Measurements from ENCODE around the gene GIPC2.

GIPC2 gene

DNA sequence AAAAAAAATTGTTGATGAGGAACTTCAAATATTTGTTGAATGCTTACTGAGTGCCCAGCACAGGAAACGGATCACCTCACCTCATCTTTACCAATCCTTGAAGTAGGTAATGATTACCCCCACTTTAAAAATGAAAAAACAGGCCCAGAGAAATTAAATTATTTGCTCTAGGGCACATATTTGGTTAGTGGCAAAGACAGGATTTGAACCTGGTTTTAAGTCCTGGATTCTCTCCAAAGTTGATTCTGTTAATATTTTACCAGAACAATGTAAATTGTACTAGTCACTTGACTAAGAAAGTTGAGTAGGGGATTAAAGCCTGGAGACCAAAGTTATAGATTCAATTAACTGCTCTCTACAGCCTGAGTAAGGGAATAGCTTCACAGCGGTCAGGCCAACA is 97.9 kb downstream of the GIPC2 start:
- DNase-seq (ENCODE audit: low read depth, low spot score): no peak

DNA sequence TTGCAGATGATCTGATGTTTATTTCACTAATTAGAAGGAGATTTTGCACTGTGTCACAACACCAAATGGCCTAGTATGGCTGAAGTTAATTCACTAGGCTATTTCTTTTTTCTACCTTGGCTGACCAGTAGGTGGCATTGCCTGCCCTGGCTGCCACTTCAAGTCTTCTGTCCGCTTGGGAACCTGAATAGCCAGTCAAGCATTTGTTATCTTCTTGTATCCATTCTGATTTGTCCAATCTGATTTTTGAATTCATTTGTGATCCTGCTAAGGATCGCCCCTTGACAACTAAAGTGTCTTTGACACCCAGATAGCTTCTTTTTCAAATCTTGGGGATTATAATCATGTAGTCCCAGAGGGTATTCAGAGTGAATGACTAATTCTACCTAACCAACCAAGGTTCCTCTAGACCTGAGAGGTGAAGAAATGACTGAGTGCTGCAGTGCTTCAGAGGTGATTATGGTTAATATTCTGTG is 99.4 kb downstream of the GIPC2 start:
- peak; percentile 44 for DNase-seq (ENCODE audit: low read depth, low spot score)

DNA sequence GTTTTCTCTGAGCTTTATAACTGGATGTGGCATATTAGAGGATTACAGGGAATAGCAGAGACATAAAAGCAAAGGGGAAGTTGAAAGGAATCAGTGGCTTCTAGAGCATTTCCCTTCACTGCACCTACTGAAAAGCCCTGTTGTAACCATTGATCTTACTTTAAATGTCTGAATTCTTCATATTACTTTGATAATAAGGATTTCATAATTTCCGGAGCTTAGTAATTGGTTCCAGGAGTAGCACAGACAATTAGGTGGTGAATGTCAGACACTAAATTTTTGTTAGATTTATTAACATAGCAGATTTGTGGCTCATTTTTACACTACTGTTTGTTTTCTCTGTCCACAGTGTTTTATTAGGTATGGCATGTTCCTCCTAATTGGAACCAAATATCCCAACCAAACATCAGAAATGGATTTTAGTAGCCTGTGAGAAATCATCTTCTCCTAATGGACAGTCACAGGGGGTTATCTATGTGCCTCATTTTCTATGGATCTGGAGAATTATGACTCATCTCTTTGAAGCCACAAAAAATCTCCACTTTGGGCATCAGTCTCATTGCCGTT is 100.5 kb downstream of the GIPC2 start:
- no peak for DNase-seq (ENCODE audit: low read depth, low spot score)

DNA sequence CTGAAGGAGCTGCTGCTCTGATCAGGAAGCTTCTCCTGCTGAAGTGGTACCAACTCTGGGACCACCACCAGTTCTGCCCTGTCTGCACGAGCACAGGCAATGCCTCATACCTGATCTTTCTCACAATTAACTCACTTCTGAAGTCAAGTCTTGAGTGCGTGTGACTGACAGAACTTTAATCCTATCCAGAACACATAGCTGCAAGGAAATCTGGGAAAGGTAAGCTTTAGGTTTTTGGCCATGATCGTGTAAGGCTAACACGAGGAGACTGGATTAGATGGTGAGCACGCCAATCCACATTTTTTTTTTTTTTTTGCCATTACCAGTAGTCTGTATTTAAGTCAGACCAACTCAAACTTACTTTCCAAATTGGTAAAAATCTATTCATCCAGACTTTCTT is 101.3 kb downstream of the GIPC2 start:
- DNase-seq (ENCODE audit: low read depth, low spot score): no peak

GRCh38 chr1:78153092-78153736 is 107.4 kb downstream of the GIPC2 start:
- no peak for DNase-seq (ENCODE audit: low read depth, low spot score)

GRCh38 chr1:78155121-78155520 is 109.4 kb downstream of the GIPC2 start:
- no peak for DNase-seq (ENCODE audit: low read depth, low spot score)

- no peak for DNase-seq (ENCODE audit: low read depth, low spot score)
Observed at GRCh38 chr1:78156805-78157521, 111.2 kb downstream of the GIPC2 start.

DNA sequence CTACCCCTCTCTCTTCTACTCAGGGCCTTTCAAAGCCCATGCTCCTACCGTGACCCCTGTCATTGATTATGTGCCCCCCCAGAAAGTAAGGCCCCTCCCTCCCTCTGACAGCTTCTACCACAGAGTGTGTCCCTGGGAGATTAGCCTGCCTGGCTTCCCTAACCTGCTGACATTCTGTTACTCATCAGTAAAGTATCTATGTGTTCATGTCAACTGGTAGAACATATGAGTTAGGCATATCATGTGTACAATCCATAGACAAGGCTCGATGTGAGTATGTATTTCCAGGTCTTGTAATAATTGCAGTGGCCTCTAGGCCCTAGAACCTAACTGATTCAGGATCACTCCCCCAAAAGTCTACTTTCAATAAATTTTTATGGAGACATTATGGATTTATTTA is 120.0 kb downstream of the GIPC2 start:
- DNase-seq (ENCODE audit: low read depth, low spot score): no peak

GRCh38 chr1:78168306-78168705 is 122.5 kb downstream of the GIPC2 start:
- no peak for DNase-seq (ENCODE audit: low read depth, low spot score)

- DNase-seq (ENCODE audit: low read depth, low spot score): no peak
Observed at GRCh38 chr1:78170859-78171258, 125.1 kb downstream of the GIPC2 start.

GRCh38 chr1:78171736-78172590 is 126.2 kb downstream of the GIPC2 start:
- DNase-seq (ENCODE audit: low read depth, low spot score): no peak

- peak; percentile 66 for DNase-seq (ENCODE audit: low read depth, low spot score)
Observed at GRCh38 chr1:78176448-78176847, 130.7 kb downstream of the GIPC2 start.

DNA sequence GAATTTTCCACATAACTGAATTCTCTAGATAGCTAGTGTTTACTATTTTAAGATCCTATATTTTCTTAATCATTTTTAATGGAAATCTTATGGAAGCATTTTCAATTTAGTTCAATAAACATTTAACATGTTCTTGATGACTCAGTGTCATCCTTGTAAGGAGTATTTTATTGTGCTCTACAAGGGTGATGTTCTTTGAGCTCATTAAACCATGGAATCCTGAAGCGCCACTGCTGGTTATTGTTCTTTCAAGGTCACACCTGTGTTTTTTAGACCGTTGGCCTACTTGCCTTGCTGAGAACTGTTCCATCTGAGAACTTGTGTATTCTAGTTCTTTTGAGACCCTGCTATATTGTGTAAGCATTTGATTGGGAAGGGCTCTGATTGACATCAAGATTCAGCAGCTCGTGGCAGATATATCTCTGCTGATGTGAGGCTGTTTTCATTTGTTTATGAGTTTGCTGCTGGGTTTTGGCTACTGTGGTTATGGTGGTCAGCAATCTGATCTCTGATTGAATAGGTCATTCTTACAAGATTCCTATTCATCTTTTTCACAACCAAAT is 132.0 kb downstream of the GIPC2 start:
- DNase-seq (ENCODE audit: low read depth, low spot score): no peak

GRCh38 chr1:78178816-78179215 is 133.1 kb downstream of the GIPC2 start:
- no peak for DNase-seq (ENCODE audit: low read depth, low spot score)

DNA sequence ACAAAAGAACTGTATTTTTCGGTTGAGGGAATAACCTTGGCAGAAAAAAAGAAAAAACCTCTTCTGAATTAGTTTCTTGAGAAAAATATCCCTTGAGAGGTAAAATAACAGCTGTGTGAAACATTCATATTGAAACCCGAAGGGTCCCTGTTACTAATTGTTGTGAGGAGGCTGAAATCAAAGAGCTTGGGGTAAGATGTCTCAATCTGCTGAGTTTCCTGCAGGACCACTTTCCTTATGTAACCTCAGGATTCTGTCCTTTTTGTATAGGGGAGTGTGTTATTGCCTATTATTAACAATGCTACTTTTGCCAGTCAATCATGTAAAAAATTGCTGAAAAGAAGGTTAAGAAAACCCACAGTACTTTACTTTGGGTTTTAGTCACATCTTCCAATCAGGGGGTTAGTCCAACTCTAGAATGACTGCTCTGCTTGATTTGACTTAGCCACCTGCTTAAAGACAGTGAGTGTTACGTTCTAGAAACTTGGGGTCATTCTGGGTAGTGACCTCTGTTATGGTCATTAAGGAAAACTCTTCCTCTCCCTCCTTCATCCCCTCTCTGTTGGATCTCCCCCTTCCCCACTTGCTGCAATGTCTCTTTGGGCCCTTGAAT is 138.8 kb downstream of the GIPC2 start:
- DNase-seq (ENCODE audit: low read depth, low spot score): no peak

Data from smooth muscle cell of the brain vasculature (primary cell).